ENCODE data around the gene SEMA5A. TPM values are rescaled to one million over a fixed set of nuclear protein-coding genes. Genes with fewer than 3 reads are reported as not detected.

The SEMA5A gene
- total RNA-seq, 4 donors from 2014 or later = 13.4 to 22.3 (median 18.5) TPM

DNA sequence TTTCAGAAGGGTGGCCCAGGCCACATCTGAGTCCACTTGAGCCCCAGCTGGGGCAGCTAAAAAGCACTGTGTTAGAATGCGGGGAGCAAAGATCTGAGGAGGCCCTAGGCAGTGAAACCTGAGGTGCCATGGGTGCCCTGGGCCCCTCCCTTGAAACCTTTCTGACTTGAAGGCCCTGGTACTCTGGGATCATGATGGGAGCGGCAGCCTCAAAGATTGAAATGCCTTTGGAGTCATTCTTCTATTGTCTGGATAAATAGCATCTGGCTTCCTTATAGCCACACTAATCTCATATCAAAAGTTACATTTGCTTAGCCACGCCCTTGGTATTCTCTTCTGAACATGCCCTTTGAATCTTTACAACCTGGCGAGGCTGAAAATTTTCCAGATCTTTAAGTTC lies 7.7 kb upstream of the SEMA5A start:
- no peak overlapping the region for H3K4me3 ChIP-seq (ENCODE audit: low read depth, poor library complexity, severe bottlenecking)
- 90 to 93% methylated on average over 4 of the region's 4 CpGs for WGBS, 2 donors
- intact Hi-C loops (cut with DNase I; ENCODE audit: low total_unique reads) = no loop called here
- DNase-seq (ENCODE audit: low spot score in 2 of 2) = no peak
- TF ChIP-seq, protein P1, sequence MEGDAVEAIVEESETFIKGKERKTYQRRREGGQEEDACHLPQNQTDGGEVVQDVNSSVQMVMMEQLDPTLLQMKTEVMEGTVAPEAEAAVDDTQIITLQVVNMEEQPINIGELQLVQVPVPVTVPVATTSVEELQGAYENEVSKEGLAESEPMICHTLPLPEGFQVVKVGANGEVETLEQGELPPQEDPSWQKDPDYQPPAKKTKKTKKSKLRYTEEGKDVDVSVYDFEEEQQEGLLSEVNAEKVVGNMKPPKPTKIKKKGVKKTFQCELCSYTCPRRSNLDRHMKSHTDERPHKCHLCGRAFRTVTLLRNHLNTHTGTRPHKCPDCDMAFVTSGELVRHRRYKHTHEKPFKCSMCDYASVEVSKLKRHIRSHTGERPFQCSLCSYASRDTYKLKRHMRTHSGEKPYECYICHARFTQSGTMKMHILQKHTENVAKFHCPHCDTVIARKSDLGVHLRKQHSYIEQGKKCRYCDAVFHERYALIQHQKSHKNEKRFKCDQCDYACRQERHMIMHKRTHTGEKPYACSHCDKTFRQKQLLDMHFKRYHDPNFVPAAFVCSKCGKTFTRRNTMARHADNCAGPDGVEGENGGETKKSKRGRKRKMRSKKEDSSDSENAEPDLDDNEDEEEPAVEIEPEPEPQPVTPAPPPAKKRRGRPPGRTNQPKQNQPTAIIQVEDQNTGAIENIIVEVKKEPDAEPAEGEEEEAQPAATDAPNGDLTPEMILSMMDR (IDR thresholded peaks at IDR 0.05) = no peak
- TF ChIP-seq POLR2A (IDR thresholded peaks at IDR 0.05) = no peak

DNA sequence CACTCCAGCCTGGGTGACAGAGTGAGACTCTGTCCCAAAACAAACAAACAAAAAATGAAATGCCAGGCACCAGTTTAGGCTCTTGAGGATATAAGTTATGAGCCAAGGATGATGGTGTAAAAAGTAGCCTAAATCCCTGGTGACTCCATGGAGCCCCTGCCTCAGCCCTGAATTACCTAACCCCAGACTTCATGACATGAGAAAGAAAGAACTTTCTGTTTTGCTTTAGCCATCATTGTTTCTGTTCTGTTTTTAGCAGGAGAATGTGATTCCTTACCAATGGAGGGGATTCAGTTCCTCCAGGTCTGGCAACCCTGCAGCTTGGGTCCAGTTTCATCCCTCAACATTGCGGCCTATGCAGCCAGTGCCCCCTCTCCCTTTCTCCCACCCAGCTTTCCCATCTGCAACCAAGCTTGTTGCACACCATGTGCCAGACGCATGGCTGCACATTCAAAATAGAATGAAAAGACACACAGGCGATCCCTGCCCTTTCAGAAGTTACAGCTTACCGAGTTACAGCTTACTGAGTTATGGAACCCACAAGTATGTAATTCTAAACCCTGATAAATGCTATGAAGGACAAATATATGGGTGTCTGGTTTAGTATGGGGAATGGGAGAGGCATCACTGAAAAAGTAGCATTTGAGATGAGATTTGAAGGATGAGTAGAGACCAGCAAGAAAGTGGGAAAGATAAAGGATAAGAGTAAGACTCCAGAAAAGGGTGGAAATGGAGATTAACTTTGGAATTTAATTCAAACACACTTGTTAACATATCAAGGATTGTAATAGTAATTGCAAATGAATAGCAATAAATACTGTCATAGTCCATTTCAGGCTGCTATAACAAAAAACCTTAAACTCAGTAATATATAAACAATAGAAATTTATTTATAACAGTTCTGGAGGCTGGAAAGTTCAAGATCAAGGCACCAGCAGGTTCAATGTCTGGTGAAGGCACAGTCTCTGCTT lies 6.0 kb upstream of the SEMA5A start:
- TF ChIP-seq, protein P1 (IDR thresholded peaks at IDR 0.05) = no peak
- no peak for DNase-seq (ENCODE audit: low spot score in 2 of 2)
- WGBS, 2 donors = 90 to 94% methylated on average over 4 of the region's 4 CpGs
- H3K4me3 ChIP-seq (ENCODE audit: low read depth, poor library complexity, severe bottlenecking) = no peak overlapping the region
- intact Hi-C loops (cut with DNase I; ENCODE audit: low total_unique reads) = no loop called here

DNA sequence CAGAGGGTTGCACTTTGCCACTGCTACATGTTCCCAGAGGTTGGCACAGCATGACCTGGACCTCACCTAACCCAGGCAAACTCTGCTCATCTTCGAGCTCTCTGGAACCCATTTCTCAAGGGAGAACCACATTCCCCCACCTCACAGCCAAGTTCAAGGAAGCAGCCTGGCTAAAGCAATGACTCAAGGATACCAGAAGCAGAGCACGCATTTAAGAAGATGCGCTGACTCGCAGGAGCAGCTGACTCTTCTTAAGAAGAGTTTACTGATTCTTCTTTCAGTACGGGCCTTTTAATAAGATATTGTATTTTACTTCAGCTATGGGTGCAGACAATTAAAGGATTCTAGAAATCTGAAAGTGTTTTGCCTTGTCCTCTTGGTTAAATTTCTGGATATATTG lies 4.1 kb upstream of the SEMA5A start:
- 92% methylated on average over 5 of the region's 5 CpGs for WGBS, 2 donors
- no peak for DNase-seq (ENCODE audit: low spot score in 2 of 2)
- H3K4me3 ChIP-seq (ENCODE audit: low read depth, poor library complexity, severe bottlenecking) = no peak overlapping the region
- TF ChIP-seq POLR2A (IDR thresholded peaks at IDR 0.05) = no peak
- TF ChIP-seq, protein P1 (IDR thresholded peaks at IDR 0.05) = no peak
- intact Hi-C loops (cut with DNase I; ENCODE audit: low total_unique reads) = no loop called here

DNA sequence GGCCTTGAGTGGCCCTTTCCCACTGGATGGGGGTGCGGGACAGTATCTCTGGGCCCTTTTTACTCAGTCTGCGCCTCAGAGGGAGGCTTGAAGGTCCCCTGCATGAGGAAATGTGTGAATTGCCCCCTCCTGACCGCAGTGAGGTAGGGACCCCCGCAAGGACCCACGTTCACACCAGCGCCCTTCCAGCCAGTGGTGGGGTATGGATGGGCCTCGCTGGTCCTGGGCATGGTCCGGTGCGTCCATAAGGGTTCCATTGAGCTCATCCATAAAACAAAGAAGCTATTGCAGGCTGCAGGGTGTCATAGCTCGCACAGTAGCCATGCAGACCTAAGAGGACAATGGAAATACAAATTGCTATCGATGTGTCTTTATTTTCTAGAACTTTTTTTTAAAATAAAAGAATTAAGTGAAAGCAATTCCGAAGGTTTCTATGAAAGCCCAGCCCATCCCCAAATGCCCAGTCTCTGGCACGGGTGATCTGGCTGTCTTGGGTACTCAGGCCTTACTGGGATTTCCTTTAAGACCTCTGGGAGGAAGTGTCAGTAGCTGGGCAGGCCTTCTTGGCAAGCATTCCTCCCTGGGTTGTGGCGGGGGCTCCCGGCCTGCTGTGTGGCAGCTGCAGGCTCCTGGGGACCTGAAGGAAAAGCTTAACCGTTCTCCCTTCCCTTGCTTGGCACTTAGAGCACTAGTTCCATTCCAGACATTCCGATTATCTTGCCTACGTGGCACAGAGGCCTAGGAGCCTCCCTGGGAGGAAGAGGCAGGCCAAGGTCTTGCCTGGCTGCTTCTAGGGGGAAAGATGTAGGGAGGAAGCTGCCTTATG lies 1.5 kb upstream of the SEMA5A start:
- H3K4me3 ChIP-seq (ENCODE audit: low read depth, poor library complexity, severe bottlenecking) = no peak overlapping the region
- intact Hi-C loops (cut with DNase I; ENCODE audit: low total_unique reads) = no loop called here
- TF ChIP-seq, protein P1 (IDR thresholded peaks at IDR 0.05) = no peak
- TF ChIP-seq POLR2A (IDR thresholded peaks at IDR 0.05) = no peak
- 32 to 45% methylated on average over 18 of the region's 18 CpGs for WGBS, 2 donors
- no peak for DNase-seq (ENCODE audit: low spot score in 2 of 2)

DNA sequence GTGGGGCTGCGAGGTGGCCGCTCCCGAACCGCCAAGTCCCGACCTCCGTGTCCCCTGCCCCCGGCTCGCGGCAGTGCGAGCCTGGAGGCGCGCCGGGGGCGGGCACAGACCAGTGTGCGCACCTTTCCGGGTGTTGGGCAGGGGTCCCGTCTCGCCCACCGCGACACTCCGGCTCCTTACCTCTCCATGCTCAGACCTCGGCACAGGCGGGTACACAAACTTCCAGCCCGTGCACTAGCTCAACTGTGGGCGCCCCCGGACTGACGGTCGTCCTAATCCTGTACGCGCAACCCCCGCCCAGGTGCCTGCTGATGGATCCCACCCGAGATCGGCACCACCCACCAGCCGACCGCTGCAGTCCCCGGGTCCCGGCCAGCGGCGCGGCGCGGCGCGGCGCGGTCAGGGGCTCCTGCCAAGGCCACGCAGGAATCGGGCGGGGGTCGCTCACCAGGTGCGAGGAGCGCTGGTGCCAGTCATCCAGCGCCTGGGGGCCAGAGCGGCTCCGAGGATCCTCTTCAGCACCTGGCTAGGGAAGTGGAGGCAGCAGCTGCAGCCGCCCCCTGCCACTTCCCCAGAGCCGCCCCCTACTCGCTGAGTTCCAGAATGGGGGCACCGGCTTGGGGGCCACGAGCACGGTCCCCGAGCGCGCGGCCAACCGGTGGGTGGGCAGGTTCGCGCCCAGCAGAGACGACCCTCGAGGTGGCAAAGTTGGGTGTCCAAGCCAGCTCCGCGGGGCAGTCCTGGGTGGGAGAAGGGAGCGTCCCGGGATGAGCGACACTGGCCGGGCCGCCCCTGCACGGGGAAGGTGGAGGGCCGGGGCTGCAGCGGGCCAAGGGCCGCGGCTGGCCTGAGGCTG lies 511 bp downstream of the SEMA5A start:
- 0 to 1% methylated on average over 22 to 43 of the region's 82 CpGs for whole genome bisulfite sequencing, 2 donors
- peak; percentile 27 to 87 for DNase-seq (ENCODE audit: low spot score in 2 of 2)
- peak overlapping the region; percentile 52 for H3K4me3 ChIP-seq (ENCODE audit: low read depth, poor library complexity, severe bottlenecking)
- intact Hi-C loops (cut with DNase I; ENCODE audit: low total_unique reads) = no loop called here
- no peak for TF ChIP-seq POLR2A (IDR thresholded peaks at IDR 0.05)
- TF ChIP-seq, protein P1 (IDR thresholded peaks at IDR 0.05) = no peak

All from lower leg skin (tissue), 4 donors.